Testis (tissue), 3 donors: ENCODE results near the gene MAGI1. TPM values are rescaled to one million over a fixed set of nuclear protein-coding genes. Genes with fewer than 3 reads are reported as not detected.
A peak's percentile ranks its signal among the peaks of the same experiment; 100 is the strongest.

Experiments
- DNase-seq: peaks from one replicate; pipeline ENCODE4 v3.0.0-alpha.2; 2019
- H3K27ac ChIP-seq, 2 donors: fragments of 200-600 bp; sonication (generic); one replicate each; pipeline ENCODE4 v1.5.1; 2019
- H3K27me3 ChIP-seq: fragments of 200-600 bp; sonication (generic); one replicate; pipeline ENCODE4 v1.5.1; 2019
- H3K36me3 ChIP-seq: fragments of 200-600 bp; sonication (generic); one replicate; pipeline ENCODE4 v1.5.1; 2017; ENCODE audit warnings: low read depth; ENCODE audit errors: missing control alignments
- H3K4me1 ChIP-seq: fragments of 200-600 bp; sonication (generic); one replicate; pipeline ENCODE4 v1.5.1; 2019
- H3K4me3 ChIP-seq, 2 donors: fragments of 200-600 bp; sonication (generic); one replicate each; pipeline ENCODE4 v1.5.1; 2017 to 2019
- H3K9me3 ChIP-seq: fragments of 200-600 bp; sonication (generic); one replicate; pipeline ENCODE4 v1.5.1; 2017
- CTCF ChIP-seq, 3 experiments: fragments of 450-650 bp in 2 of 3; fragments of 200-600 bp in 1 of 3; sonication (generic) in 1 of 3; IDR thresholded peaks; one replicate each; pipeline ENCODE4 v1.5.1; 2016 to 2019; ENCODE audit warnings: antibody characterized with exemption in 3 of 3, mild to moderate bottlenecking in 2 of 3, moderate library complexity in 1 of 3
- POLR2A ChIP-seq: fragments of 450-650 bp; IDR thresholded peaks from one replicate; pipeline ENCODE4 v1.6.1; 2017; ENCODE audit warnings: antibody characterized with exemption, mild to moderate bottlenecking, moderate library complexity
- WGBS, 2 donors: methylation state at CpG; one replicate each; pipeline ENCODE4 v1.1.5; 2018; 5-methylcytosine and 5-hydroxymethylcytosine counted together
- intact Hi-C: fragments of 100-400 bp; cut with DNase I; formaldehyde crosslinking; loops from one replicate; pipeline ENCODE4 v1.15.1; 2023; ENCODE audit warnings: low total_unique reads
- polyA plus RNA-seq: library from polyadenylated mRNA; stranded (reverse); fragments of 350-450 nt; fragmentation: Illumina TruSeq; extraction: RNeasy Lipid Tissue Mini Kit (QIAGEN cat#74804); gene quantifications from one replicate; pipeline ENCODE4 v1.2.3, GENCODE V29; 2014; ENCODE audit warnings: low read depth, low replicate concordance; ENCODE audit not compliant: insufficient read depth
- total RNA-seq, 2 donors: library from RNA; depleted of rRNA; stranded (reverse); fragments of >200 nt; gene quantifications; one replicate each; pipeline ENCODE4 v1.2.3, GENCODE V29; 2016

The MAGI1 gene
- total and polyA plus RNA-seq, 3 donors from 2014 or later: 55.4 to 60.4 (median 56.1) TPM

- no peak overlapping the region for H3K27ac ChIP-seq
- no peak for TF ChIP-seq CTCF (IDR thresholded peaks at IDR 0.05)
- no peak for TF ChIP-seq POLR2A
- no peak for DNase-seq
- H3K4me3 ChIP-seq: no peak overlapping the region
- no peaks in the 10 kb centered on the region for H3K9me3 ChIP-seq
- 95 to 99% methylated on average over 2 of the region's 2 CpGs for WGBS, 2 donors
- no peaks in the 10 kb centered on the region for H3K4me1 ChIP-seq
- intact Hi-C loops: no loop called here
- no peaks in the 10 kb centered on the region for H3K27me3 ChIP-seq
- H3K36me3 ChIP-seq: no peaks in the 10 kb centered on the region
These were observed 549.5 kb downstream of the MAGI1 start for GRCh38 chr3:65489253-65489652.

- Histone ChIP-seq H3K36me3 (no peaks in the 10 kb centered on the region), H3K27me3 (no peaks in the 10 kb centered on the region), H3K9me3 (no peaks in the 10 kb centered on the region), H3K4me3 (no peak overlapping the region), H3K4me1 (peaks cover 4% of the 10 kb centered on the region), H3K27ac (no peak overlapping the region)
- WGBS, 2 donors: 59 to 60% methylated on average over 3 of the region's 3 CpGs
- intact Hi-C loops: no loop called here
- no peak for DNase-seq
- no peak for TF ChIP-seq POLR2A
- no peak for TF ChIP-seq CTCF (IDR thresholded peaks at IDR 0.05)
These were observed 552.8 kb downstream of the MAGI1 start for GRCh38 chr3:65485826-65486469.

GRCh38 chr3:65484964-65485363 is 553.8 kb downstream of the MAGI1 start:
- WGBS, 2 donors: 79 to 84% methylated on average over 3 of the region's 3 CpGs
- Histone ChIP-seq H3K27me3 (no peaks in the 10 kb centered on the region), H3K4me3 (no peak overlapping the region), H3K9me3 (no peaks in the 10 kb centered on the region), H3K4me1 (peaks cover 4% of the 10 kb centered on the region), H3K27ac (no peak overlapping the region), H3K36me3 (no peaks in the 10 kb centered on the region)
- intact Hi-C loops: no loop called here
- TF ChIP-seq POLR2A: no peak
- no peak for TF ChIP-seq CTCF (IDR thresholded peaks at IDR 0.05)
- DNase-seq: no peak

- DNase-seq: peak; percentile 52
- intact Hi-C loops: no loop called here
- Histone ChIP-seq H3K9me3 (no peaks in the 10 kb centered on the region), H3K27me3 (no peaks in the 10 kb centered on the region), H3K4me1 (peaks cover 4% of the 10 kb centered on the region), H3K27ac (no peak overlapping the region), H3K4me3 (no peak overlapping the region), H3K36me3 (no peaks in the 10 kb centered on the region)
- TF ChIP-seq POLR2A: no peak
- TF ChIP-seq CTCF (IDR thresholded peaks at IDR 0.05): no peak
- WGBS, 2 donors: 30 to 35% methylated on average over 6 of the region's 6 CpGs
These were observed 555.2 kb downstream of the MAGI1 start for GRCh38 chr3:65483480-65483879.

GRCh38 chr3:65483011-65483410 is 555.7 kb downstream of the MAGI1 start:
- Histone ChIP-seq H3K4me1 (peaks cover 4% of the 10 kb centered on the region), H3K9me3 (no peaks in the 10 kb centered on the region), H3K27ac (no peak overlapping the region), H3K27me3 (no peaks in the 10 kb centered on the region), H3K4me3 (no peak overlapping the region), H3K36me3 (no peaks in the 10 kb centered on the region)
- 50 to 59% methylated on average over 1 to 2 of the region's 2 CpGs for WGBS, 2 donors
- DNase-seq: no peak
- TF ChIP-seq POLR2A (no peak), CTCF (IDR thresholded peaks at IDR 0.05) (no peak)
- intact Hi-C loops: no loop called here
